Measurements from ENCODE around the gene MEMO1. TPM values are rescaled to one million over a fixed set of nuclear protein-coding genes. Genes with fewer than 3 reads are reported as not detected.
"Not testable (repeated sequence)": the region's sequence is repeated elsewhere in the genome, so short reads cannot be mapped to it uniquely, and the experiment has no call there.

Gene MEMO1
- polyA plus RNA-seq, 3 donors = 35.4 to 38.3 (median 37.5) TPM

DNA sequence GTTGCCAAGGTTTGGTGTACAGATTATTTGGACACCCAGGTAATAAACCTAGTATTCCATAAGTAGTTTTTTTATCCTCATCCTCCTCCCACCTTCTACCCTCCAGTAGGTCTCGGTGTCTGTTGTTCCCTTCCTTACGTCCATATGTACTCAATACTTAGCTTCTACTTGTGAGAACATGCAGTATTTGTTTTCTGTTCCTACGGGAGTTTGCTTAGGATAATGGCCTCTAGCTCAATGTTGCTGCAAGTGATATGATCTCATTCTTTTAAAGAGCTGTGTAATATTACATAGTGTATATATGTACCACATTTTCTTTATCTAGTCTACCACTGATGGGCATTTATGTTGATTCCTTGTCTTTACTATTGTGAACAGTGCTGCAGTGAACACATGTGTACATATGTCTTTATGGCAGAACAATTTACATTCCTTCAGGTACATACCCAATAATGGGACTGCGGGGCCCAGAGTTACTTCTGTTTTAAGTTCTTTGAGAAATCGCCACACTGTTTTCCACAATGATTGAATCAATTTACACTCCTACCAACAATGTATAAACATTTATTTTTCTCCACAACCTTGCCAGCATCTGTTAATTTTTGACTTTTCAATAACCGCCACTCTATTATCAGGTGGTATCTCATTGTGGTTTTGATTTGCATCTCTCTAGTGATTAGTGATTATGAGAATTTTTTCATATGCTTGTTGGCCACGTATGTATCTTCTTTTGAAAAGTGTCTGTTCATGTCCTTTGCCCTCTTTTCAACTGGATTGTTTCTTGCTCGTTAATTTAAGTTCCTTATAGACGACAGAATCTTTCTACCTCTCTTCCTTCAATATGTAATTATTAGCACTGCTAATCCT is 88.0 kb downstream of the MEMO1 start:
- no peak for DNase-seq (ENCODE audit: low read depth in 3 of 3, low spot score in 2 of 3)

DNA sequence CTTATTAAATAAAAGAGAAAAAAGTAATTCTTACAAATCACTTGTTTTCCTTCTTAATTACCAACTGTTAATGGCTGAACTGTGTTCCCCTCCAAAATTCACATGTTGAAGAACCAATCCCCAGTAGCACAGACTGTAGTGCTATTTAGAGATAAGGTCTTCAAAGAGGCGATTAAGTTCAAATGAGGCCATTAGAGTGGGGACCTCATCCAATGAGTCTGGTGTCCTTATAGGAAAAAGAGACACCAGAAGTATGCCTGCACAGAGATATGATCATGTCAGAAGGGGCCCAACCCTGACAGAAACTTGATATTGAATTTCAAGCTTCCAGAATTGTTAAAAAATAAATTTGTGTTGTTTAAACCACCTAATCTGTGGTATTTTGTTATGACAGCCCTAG is 89.8 kb downstream of the MEMO1 start:
- DNase-seq (ENCODE audit: low read depth in 3 of 3, low spot score in 2 of 3) = no peak

DNA sequence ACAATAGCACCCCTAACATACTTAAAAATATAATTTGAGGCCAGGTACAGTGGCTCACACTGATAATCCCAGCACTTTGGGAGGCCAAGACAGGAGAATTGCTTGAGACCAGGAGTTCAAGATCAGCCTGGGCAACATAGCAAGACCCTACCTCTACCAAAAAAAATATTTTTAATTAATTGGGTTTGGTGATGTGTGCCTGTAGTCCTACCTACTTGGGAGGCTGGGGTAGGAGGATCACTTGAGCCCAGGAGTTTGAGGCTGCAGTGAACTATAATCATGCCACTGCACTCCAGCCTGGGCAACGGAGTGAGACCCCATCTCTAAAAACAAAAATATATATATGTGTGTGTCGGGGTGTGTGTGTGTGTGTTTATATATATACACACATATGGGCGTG is 91.3 kb downstream of the MEMO1 start:
- DNase-seq (ENCODE audit: low read depth in 3 of 3, low spot score in 2 of 3) = no peak

DNA sequence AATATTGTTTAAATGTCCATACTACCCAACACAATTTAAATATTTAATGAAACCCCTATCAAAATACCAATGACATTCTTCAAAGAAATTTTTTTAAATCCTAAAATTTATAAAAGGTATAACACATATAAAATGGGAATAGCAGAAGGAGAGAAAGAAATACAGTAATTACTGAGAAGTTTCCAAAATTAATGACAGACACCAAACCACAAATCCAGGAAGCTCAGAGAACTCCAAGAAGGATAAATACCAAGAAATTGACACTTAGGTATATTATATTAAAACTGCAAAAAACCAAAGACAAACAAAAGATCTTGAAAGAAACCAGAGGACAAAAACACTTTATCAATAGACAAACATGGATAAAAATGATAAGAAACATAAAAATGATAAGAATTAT is 101.1 kb downstream of the MEMO1 start:
- no peak for DNase-seq (ENCODE audit: low read depth in 3 of 3, low spot score in 2 of 3)

DNA sequence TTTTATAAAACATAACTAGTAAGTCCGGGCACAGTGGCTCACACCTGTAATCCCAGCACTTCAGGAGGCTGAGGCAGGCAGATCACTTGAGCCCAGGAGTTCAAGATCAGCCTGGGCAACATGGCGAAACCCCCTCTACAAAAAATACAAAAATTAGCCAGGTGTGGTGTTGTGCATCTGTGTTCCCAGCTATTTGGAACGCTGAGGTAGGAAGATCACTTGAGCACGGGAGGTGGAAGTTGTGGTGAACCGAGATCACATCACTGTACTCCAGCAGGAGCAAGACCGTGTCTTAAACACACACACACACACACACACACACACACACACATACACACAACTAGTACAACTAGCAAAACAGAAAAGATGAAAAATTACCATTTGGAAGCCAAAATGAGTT is 103.3 kb downstream of the MEMO1 start:
- not testable (repeated sequence) for DNase-seq (ENCODE audit: low read depth in 3 of 3, low spot score in 2 of 3)

DNA sequence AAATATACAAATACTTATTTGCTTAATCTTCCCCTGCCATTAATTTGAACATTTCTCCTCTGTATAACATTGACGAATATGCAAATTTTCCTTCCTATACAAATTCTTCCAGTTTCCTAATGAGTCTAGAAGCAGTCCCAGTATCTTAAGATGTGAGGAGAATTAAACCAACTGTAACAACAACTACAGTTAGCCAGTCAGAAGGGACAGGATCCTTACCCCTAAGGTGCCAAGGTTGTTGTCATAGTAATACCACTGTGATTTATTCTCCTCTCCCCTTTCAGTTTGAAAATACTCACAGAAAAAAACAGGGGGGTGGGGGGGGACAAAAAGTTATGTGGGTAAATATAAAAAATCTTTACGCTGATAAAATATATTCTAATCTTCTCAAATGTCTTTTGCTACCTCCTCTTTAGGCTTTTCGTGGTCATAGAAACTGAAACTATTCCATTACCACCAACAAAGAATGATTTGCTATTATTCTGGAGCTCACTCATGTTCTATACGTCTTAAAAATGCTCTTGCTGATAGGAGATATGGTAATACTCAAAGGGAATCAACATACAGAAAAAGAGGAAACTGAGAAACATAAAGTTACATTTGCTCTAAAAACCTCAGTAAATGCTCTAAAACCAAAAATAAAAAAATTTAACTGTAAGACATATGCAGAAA is 107.6 kb downstream of the MEMO1 start:
- DNase-seq (ENCODE audit: low read depth in 3 of 3, low spot score in 2 of 3) = no peak

DNA sequence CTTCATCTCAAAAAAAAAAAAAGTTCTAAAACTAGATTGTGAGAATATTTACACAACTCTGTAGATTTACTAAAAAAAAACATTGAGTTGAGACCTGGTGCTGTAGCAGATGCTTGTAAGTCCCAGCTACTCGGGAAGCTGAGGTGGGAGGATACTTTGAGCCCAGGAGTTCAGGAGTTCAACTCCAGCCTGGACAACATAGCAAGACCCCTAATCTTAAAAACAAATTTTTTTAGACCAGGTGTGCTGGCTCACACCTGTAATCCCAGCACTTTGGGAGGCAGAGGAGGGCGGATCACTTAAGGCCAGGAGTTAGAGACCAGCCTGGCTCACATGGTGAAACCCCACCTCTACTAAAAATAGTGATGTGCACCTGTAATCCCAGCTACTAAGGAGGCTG is 108.9 kb downstream of the MEMO1 start:
- no peak for DNase-seq (ENCODE audit: low read depth in 3 of 3, low spot score in 2 of 3)

DNA sequence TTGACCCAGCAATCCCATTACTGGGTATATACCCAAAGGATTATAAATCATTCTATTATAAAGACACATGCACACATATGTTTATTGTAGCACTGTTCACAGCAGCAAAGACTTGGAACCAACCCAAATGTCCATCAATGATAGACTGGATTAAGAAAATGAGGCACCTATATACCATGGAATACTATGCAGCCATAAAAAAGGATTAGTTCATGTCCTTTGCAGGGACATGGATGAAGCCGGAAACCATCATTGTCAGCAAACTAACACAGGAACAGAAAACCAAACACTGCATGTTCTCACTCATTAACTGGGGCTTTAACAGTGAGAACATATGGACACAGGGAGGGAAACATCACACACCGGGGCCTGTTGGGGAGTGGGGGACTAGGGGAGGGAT is 110.7 kb downstream of the MEMO1 start:
- not testable (repeated sequence) for DNase-seq (ENCODE audit: low read depth in 3 of 3, low spot score in 2 of 3)

DNA sequence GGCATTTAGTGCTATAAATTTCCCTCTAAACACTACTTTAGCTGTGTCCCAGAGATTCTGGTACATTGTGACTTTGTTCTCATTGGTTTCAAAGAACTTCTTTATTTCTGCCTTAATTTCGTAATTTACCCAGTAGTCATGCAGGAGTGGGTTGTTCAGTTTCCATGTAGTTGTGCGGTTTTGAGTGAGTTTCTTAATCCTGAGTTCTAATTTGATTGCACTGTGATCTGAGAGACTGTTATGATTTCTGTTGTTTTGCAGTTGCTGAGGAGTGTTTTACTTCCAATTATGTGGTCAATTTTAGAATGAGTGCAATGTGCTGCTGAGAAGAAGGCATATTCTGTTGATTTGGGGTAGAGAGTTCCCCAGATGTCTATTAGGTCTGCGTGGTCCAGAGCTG is 112.5 kb downstream of the MEMO1 start:
- DNase-seq (ENCODE audit: low read depth in 3 of 3, low spot score in 2 of 3) = not testable (repeated sequence)

DNA sequence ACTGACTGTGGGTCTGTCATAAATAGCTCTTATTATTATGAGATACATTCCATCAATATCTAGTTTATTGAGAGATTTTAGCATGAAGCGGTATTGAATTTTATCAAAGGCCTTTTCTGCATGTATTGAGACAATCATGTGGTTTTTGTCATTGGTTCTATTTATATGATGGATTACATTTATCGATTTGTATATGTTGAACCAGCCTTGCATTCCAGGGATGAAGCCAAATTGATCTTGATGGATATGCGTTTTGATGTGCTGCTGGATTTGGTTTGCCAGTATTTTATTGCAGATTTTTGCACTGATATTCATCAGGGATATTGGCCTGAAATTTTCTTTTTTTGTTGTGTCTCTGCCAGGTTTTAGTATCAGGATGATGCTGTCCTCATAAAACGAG is 113.5 kb downstream of the MEMO1 start:
- DNase-seq (ENCODE audit: low read depth in 3 of 3, low spot score in 2 of 3) = not testable (repeated sequence)

DNA sequence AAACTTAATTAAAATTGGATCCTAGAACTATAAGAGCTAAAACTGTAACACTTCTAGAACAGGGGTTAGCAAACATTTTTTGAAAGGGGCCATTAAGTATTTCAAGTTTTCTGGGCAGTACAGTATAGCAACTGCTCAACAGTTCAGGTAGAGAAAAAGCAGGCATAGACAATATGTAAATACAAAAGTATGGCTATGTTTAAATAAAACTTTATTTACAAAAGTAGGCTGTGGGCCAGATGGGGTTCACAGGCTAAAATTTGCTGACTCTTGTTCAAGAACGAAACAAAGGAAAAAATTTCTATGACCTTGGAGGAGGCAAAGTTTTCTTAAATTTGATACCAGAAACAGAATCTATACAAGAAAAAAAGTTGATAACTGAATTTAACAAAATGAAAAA is 114.5 kb downstream of the MEMO1 start:
- DNase-seq (ENCODE audit: low read depth in 3 of 3, low spot score in 2 of 3) = no peak

DNA sequence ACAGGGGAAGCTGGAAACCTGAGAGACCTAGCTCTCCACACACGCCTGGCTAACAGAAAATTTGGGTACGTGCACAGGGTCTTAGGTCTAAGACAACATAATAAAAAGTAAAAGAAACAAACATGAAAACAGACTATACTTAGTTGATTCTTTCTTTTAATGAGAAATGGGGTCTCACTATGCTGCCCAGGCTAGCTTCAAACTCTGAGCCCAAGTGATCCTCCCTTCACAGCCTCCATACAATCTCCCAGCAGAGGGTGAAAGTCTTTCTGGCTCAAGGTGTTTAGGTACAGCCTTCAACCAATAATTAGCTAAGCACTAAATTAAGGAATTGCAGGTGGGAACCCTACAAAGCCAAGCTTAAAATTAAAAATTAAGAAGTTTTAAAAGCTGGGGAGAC is 116.2 kb downstream of the MEMO1 start:
- DNase-seq (ENCODE audit: low read depth in 3 of 3, low spot score in 2 of 3) = no peak

DNA sequence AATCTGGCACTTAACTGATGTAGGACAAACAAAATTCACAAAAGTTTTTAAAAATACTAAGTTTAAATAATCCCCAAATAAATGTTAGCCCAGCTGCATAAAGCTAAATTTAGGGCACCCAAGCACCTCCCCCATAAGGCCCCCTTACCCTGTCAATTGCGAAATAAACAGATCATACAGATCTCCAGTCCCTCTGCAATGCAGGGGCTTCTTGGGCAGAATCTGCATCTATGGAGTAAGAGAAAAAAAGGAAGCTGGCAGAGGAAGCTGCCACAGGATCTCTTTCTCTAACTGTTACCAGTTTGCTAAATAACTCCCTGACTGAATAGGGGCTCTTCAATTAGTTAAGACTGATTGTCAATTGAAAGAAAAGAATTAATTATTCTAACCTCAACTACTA is 117.7 kb downstream of the MEMO1 start:
- no peak for DNase-seq (ENCODE audit: low read depth in 3 of 3, low spot score in 2 of 3)

DNA sequence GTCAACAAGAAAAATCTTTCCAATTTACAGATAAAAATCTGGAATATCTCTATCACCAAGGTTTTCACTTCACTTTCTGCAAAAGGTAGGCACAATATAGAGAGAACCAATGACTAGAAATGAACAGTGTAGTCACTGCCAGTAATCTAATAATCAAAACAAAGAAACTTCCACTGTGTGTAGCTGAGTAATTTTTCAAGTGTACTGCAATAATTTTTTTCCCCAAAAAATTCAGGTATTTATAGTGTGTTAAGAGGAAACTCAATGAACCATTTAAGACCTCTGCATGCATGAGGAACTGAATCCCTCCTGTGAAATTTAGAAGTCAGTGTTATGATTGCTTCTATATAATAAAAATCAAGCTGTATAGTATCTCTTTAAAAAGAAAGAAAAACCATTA is 121.8 kb downstream of the MEMO1 start:
- DNase-seq (ENCODE audit: low read depth in 3 of 3, low spot score in 2 of 3) = no peak

DNA sequence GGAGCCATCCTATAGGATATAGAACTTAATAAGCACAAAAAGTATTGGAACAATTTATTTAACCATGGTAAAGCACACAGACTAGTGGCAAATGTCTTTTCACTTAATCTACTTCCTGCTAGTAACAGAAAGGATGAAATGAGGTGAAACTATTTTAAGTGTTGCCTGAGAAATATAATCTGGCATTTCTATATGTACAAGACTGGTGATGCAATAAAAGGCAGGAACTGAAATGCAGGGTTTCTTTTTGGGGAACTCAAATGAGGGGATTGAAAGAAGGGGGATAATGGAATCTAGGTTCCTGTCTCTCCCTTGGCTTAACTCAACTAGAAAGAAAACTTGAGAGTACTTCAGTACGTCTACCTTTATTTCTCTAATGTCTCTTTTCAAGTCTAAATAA is 122.3 kb downstream of the MEMO1 start:
- DNase-seq (ENCODE audit: low read depth in 3 of 3, low spot score in 2 of 3) = no peak

DNA sequence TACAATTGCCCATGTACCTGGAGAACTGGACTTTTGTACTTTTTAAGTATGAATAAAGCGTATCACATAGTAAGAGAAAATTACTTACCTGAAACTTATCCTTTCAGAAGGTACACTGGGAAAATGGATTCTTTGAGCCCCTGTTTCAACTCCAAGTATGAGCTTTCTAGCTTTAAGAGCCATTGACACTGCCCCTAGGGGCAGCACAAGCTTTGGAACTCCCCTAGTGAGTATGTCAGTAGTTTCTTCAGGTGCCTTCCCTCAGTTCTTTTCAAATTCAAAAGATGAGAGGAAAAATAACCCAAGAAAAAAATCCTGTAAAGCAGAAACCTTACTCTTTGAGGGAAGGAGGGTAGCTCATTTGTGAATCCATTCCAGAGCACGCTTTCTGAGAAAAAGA is 124.1 kb downstream of the MEMO1 start:
- no peak for DNase-seq (ENCODE audit: low read depth in 3 of 3, low spot score in 2 of 3)

DNA sequence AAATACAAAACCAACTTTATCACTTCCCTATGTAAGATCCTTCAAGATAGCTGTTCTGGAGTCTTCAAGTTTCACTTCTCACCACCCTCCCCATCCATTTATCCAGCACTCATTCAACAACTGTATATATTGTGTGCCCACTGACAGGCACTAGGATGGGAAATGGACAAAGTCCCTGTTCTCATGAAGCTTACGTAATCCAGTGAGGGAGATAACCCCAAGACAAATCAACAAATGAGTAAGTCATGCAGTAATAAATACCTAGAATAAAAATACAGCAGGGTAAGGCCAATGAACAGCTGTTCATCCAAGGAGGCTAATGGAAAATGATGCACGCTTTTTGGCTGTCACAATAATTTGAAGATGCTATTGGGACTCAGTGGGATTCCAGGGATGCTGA is 133.8 kb downstream of the MEMO1 start:
- no peak for DNase-seq (ENCODE audit: low read depth in 3 of 3, low spot score in 2 of 3)

DNA sequence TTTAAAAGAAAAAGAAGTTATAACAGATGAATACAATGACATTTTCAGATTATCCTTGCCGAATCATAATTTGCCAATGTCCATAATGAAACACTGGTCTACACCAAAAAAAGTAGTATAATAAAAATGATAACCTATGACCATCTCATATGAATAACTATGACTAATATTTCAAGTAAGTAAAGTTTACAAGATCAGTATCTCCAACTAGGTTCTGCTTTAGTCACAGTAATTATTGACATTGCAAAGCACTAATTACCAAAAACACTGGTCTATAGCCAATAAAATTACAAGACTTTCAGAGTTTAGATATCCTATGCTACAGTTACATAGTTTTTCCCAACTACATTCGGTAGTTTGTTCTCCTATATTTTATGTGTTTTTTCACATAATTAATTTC is 136.7 kb downstream of the MEMO1 start:
- no peak for DNase-seq (ENCODE audit: low read depth in 3 of 3, low spot score in 2 of 3)

DNA sequence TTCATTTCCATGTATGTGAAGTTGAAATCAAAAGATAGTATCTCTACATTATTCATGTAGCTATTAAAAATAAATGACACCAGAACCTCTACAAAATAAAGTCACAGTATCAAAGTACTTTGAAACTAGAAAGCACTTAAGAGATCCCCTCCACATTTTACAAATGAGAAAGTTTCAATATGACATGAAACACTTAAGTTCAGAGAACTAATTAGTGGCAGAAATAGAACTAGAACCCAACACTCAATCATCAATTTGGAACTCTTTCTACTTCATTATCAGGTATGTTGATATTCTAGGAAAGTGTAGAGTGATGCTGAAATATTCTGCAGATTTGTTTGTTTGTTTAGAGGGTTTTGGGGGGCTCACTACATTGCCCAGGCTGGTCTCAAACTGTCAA is 145.6 kb downstream of the MEMO1 start:
- no peak for DNase-seq (ENCODE audit: low read depth in 3 of 3, low spot score in 2 of 3)

DNA sequence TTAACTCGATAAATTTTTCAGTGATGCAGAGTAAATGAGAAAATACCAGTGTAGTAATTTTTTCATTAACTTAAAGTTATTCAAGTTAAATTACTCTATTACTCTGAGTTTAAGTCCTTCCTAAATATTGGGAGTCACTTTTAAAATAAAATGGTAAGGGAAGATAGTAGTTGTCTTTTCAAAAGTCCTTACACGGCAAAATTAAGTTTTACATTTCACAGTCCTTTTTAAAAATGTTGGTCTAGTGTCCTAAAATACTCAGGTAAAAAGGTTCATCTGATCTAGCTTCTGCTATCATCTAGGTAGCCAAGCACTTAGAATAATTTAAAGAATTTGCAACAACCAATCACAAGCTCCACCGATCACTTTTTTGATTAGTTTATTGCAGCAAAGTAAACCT is 146.9 kb downstream of the MEMO1 start:
- no peak for DNase-seq (ENCODE audit: low read depth in 3 of 3, low spot score in 2 of 3)

DNA sequence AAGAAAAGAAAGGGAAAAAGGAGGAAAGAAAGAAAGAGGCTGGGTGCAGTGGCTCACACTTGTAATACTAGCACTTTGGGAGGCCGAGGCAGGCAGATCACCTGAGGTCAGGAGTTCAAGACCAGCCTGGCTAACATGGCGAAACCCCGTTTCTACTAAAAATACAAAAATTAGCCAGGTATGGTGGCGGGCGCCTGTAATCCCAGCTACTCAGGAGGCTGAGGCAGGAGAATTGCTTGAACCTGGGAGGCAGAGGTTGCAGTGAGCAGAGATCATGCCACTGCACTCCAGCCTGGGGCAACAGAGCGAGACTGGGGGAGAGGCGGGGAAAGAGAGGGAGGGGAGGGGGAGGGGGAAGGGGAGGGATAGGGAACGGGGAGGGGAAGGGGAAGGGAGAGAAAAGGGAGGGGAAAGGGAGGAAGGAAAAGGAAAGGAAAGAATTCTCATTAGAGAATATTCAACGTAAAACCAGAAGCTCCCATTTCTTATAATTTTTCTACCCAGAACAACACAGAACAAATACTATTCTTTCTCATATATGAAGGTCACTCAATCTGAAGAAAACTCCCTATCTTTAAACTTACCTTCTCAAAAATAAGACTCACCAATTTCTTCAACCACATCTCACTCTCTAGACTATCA is 147.7 kb downstream of the MEMO1 start:
- DNase-seq (ENCODE audit: low read depth in 3 of 3, low spot score in 2 of 3) = not testable (repeated sequence)

DNA sequence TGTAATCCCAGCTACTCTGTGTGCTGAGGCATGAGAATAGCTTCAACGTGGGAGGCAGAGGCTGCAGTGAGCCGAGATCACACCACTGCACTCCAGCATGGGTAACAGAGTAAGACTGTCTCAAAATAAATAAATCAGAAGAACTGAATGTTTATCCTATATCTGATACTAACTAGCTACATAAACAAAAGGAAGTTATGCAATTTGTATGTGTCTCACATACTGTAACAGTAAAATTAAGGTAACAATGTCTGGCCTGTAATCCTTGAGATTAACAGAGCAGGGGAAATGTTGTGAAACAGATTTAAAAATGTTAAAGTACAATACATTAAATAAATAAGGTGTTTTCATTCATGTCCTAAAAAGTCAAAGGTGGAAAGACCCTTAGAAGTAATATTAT is 150.8 kb downstream of the MEMO1 start:
- no peak for DNase-seq (ENCODE audit: low read depth in 3 of 3, low spot score in 2 of 3)

All from right renal cortex interstitium (tissue), 3 donors.